Lower lobe of right lung (tissue), 2 donors: Measurements from ENCODE around the gene TMEM52. TPM values are rescaled to one million over a fixed set of nuclear protein-coding genes. Genes with fewer than 3 reads are reported as not detected.
A peak's percentile ranks its signal among the peaks of the same experiment; 100 is the strongest.

Experiments
- ATAC-seq, 2 donors: fragments of 200-7000 bp; cut with Tn5 transposase; one replicate each; pipeline ENCODE4 v1.9.1; 2020 to 2022; ENCODE audit warnings: mild to moderate bottlenecking in 2 of 2, moderate library complexity in 2 of 2
- DNase-seq: peaks from one replicate; pipeline ENCODE4 v3.0.0-alpha.2; 2020
- H3K27ac ChIP-seq: fragments of 200-600 bp; one replicate; pipeline ENCODE4 v1.8.0; 2022
- H3K27me3 ChIP-seq: fragments of 200-600 bp; one replicate; pipeline ENCODE4 v1.8.0; 2022; ENCODE audit warnings: low read depth
- H3K36me3 ChIP-seq: fragments of 200-600 bp; one replicate; pipeline ENCODE4 v1.8.0; 2022; ENCODE audit warnings: mild to moderate bottlenecking
- H3K4me1 ChIP-seq: fragments of 200-600 bp; one replicate; pipeline ENCODE4 v1.8.0; 2022
- H3K4me3 ChIP-seq: fragments of 200-600 bp; one replicate; pipeline ENCODE4 v1.8.0; 2022; ENCODE audit warnings: mild to moderate bottlenecking
- H3K9me3 ChIP-seq: fragments of 200-600 bp; one replicate; pipeline ENCODE4 v1.8.0; 2022
- CTCF ChIP-seq: fragments of 200-600 bp; IDR thresholded peaks from one replicate; pipeline ENCODE4 v1.8.0; 2022; ENCODE audit warnings: antibody characterized with exemption, mild to moderate bottlenecking
- intact Hi-C: fragments of 100-400 bp; cut with DNase I; formaldehyde crosslinking; loops from one replicate; pipeline ENCODE4 v1.11.0; 2022
- total RNA-seq: library from RNA; stranded (reverse); fragmentation: NEBNext Ultra II Directional; extraction: Animal tissue kit (Norgen Biotek cat#: 25700); gene quantifications from one replicate; pipeline ENCODE4 v1.2.1, GENCODE V29; 2021
- donor health status: DM: no; HTN: yes; CAD: no; lungs with severe emphysema.

Gene TMEM52
- total RNA-seq, 1 donor from 2014 or later = 1.4 TPM

DNA sequence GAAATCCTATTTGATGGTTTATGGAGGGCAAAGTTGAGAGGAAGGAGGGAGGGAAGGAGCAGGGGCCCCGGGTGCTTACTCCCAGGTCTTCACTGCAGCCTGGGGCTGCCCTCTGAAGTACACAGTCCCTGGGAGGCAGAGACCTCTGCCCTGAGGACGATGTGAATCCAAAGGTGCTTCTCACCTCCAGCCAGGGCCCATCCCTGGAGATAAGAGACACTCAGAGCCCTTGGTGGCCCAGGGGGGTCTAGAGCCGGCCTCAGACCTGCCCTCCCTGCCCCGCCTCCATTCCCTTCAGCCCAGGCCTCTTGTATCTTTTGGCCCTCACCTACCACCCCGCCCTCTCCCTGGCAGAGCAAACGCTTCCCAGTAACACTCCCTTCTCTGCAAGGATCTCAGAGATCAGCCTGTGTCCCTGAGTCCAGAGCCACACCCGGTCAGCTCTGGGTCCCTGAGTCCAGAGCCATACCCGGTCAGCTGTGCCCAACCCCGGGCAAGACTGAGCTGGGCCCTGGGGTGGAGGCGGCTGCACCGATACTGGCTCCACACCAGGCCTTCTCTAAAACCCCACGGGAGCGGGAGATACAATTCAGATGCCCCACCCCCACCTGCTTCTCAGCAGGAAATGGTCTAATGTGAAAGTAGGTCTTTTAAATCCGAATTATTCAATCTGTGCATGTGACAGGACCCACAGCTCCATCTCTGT is 24.6 kb downstream of the TMEM52 start:
- intact Hi-C loops = no loop called here
- Histone ChIP-seq H3K27me3 (peaks cover 6% of the 10 kb centered on the region), H3K4me3 (no peak overlapping the region), H3K4me1 (peaks cover 24% of the 10 kb centered on the region), H3K36me3 (no peaks in the 10 kb centered on the region), H3K9me3 (no peaks in the 10 kb centered on the region), H3K27ac (no peak overlapping the region)
- no peak for ATAC-seq
- DNase-seq = no peak
- TF ChIP-seq CTCF = no peak

DNA sequence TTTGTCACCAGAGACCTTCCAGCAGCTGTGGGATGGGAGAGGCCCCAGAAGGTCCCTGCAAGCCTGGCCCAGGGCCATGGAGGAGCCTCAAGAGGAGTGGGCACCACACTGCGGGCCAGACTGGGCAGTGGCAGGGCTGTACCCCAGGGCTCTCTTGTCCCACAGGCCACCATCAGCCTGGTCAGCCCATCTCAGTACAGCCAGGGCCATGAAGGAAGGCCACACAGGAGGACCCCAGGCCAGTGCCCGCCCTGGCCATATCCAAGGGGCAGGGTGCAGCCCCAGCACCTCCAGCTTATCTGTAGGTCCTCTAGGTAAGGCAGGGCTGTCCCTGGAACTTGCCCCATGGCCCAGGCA is 25.1 kb downstream of the TMEM52 start:
- H3K4me3 ChIP-seq = no peak overlapping the region
- no peaks in the 10 kb centered on the region for H3K9me3 ChIP-seq
- DNase-seq (no peak), ATAC-seq (no peak)
- no peak overlapping the region for H3K27ac ChIP-seq
- intact Hi-C loops = no loop called here
- H3K4me1 ChIP-seq = peaks cover 29% of the 10 kb centered on the region
- no peak for TF ChIP-seq CTCF
- H3K27me3 ChIP-seq = peaks cover 6% of the 10 kb centered on the region
- no peaks in the 10 kb centered on the region for H3K36me3 ChIP-seq

DNA sequence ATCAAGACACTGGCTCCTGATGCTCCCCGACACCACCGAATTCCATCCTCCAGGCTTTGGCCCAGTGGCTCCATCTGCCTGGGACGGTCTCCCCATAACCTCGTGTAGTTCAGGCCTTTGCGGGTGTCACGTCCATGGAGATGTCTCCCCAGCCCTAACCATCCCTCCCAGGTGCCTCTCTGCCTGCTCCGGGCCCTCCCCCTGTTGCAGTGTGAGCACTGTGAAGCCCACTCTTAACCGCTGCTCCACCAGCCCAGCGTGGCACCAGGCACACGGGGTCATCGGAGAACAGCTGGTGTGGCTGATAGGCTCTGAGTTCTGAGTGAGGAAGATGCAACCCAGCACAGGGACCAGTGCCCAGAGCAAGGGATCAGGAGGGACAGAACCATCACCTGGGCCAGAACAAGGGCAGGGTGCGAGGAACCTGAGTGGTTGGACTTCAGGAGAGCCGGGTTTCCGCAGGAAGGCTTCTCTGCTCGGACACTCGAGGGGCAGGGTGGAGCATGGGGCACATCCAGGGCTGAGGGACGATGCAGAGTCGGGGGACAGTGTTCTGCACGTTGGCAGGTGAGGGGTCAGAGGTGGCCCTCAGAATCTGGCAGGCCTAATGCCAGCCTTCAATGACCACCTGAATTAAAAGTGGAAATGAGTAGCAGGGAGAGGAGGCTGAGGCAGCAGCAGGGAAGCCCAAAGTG is 25.6 kb downstream of the TMEM52 start:
- H3K9me3 ChIP-seq = no peaks in the 10 kb centered on the region
- H3K27me3 ChIP-seq = peaks cover 6% of the 10 kb centered on the region
- no peak overlapping the region for H3K27ac ChIP-seq
- intact Hi-C loops = no loop called here
- H3K4me3 ChIP-seq = no peak overlapping the region
- peaks cover 35% of the 10 kb centered on the region for H3K4me1 ChIP-seq
- no peak for DNase-seq
- ATAC-seq = no peak
- no peak for TF ChIP-seq CTCF
- no peaks in the 10 kb centered on the region for H3K36me3 ChIP-seq

DNA sequence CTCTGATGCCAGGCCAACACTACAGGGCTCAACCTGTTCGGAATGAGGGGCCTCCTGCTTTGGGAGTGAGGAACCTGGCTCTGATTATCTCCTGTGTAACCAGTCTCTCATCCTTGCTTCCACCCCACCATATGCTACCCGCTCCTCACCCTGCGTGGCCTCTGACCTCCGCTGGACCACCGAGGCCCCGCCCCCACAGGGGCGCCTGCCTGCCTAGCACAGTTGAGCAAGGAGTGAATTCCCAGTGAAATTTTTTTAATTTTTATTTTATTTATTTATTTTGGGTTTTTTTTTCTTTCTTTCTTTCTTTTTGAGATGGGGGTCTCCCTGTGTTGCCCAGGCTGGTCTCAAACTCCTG is 26.3 kb downstream of the TMEM52 start:
- no peaks in the 10 kb centered on the region for H3K9me3 ChIP-seq
- ATAC-seq = no peak
- H3K36me3 ChIP-seq = no peaks in the 10 kb centered on the region
- peaks cover 6% of the 10 kb centered on the region for H3K27me3 ChIP-seq
- no peak for DNase-seq
- H3K4me1 ChIP-seq = peaks cover 42% of the 10 kb centered on the region
- no peak overlapping the region for H3K4me3 ChIP-seq
- intact Hi-C loops = no loop called here
- no peak overlapping the region for H3K27ac ChIP-seq
- TF ChIP-seq CTCF = no peak

- peaks cover 47% of the 10 kb centered on the region for H3K4me1 ChIP-seq
- H3K36me3 ChIP-seq = no peaks in the 10 kb centered on the region
- intact Hi-C loops = no loop called here
- H3K27me3 ChIP-seq = peaks cover 6% of the 10 kb centered on the region
- DNase-seq (no peak), ATAC-seq (no peak)
- H3K9me3 ChIP-seq = no peaks in the 10 kb centered on the region
- H3K4me3 ChIP-seq = peak overlapping the region; percentile 93
- TF ChIP-seq CTCF = no peak
- peak overlapping the region; percentile 87 for H3K27ac ChIP-seq
Observed at GRCh38 chr1:1892079-1892762, 26.9 kb downstream of the TMEM52 start.
